GM12873 (cell line): ENCODE measurements around the gene PRRC2B.

ENCODE experiments used
- TF ChIP-seq, protein P1 (sequence below): IDR thresholded peaks from 2 replicates; pipeline ENCODE4 v1.5.1; 2012; ENCODE audit warnings: low read depth, mild to moderate bottlenecking, moderate library complexity, low read length, control low read depth; ENCODE audit not compliant: insufficient read depth; ENCODE audit errors: missing control alignments

Gene PRRC2B

DNA sequence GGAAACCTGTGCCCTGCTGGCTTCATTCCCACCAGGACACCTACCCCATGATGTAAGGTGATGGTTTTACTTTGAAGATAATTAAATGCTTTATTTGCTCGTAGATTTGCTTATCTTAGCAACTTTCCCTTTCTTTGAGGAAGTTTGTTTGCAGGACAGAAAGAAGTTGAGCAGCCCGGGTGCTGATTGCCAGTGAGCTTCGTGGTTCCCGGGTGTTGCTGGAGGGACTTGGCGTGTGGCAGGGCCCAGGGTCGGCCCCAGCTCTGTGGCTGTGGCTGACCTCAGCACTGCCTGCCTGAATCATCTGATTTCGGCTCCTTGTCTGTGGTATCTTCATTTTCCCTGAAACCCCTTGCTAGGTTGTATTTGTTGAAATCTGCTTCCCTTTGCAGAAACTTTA, 117.5 kb downstream of the PRRC2B start:
- TF ChIP-seq, protein P1, sequence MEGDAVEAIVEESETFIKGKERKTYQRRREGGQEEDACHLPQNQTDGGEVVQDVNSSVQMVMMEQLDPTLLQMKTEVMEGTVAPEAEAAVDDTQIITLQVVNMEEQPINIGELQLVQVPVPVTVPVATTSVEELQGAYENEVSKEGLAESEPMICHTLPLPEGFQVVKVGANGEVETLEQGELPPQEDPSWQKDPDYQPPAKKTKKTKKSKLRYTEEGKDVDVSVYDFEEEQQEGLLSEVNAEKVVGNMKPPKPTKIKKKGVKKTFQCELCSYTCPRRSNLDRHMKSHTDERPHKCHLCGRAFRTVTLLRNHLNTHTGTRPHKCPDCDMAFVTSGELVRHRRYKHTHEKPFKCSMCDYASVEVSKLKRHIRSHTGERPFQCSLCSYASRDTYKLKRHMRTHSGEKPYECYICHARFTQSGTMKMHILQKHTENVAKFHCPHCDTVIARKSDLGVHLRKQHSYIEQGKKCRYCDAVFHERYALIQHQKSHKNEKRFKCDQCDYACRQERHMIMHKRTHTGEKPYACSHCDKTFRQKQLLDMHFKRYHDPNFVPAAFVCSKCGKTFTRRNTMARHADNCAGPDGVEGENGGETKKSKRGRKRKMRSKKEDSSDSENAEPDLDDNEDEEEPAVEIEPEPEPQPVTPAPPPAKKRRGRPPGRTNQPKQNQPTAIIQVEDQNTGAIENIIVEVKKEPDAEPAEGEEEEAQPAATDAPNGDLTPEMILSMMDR: no peak

DNA sequence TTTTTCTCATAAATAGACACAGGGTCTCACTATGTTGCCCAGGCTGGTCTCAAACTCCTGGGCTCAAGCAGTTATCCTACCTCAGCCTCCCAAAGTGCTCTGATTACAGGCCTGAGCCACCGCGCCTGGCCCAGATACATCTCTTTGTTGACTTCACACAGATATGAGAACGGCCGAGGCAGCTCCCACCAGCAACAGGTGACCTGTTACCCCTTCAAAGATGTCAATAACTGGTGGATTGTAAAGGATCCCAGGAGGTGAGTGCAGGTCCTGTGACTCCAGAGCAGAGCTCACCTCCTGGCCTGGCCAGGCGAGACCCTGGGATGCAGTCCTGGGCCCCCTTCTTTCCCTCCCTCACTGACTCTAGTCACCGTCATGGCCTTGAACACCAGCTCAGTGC, 118.0 kb downstream of the PRRC2B start:
- TF ChIP-seq, protein P1: no peak

DNA sequence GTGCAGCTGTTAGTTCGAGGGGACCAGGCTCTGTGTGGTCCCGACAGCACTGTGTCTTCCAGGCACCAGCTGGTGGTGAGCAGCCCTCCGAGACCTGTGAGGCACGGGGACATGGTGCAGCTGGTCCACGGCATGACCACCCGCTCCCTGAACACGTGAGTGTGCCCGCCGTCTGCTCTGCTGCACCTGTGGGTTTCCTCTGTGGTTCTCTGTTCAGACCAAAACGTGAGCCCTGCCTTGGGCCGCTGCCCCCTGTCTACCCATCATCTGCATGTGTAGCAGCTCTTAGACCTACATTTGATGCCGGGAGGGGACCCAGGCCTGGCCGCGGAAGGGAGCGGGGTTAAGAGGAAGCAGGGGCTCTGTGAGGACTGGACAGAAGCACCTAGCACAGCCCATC, 119.3 kb downstream of the PRRC2B start:
- TF ChIP-seq, protein P1: no peak

DNA sequence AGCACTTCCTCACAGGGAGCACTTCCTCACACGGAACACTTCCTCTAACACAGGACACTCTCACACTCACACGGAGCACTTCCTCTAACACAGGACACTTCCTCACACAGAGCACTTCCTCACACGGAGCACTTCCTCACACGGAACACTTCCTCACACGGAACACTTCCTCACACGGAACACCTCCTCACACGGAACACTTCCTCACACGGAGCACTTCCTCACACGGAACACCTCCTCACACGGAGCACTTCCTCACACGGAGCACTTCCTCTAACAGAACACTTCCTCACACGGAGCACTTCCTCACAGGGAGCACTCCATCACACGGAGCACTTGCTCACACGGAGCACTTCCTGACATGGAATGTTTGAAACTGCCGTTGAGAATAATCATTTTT, 122.2 kb downstream of the PRRC2B start:
- TF ChIP-seq, protein P1: no peak

DNA sequence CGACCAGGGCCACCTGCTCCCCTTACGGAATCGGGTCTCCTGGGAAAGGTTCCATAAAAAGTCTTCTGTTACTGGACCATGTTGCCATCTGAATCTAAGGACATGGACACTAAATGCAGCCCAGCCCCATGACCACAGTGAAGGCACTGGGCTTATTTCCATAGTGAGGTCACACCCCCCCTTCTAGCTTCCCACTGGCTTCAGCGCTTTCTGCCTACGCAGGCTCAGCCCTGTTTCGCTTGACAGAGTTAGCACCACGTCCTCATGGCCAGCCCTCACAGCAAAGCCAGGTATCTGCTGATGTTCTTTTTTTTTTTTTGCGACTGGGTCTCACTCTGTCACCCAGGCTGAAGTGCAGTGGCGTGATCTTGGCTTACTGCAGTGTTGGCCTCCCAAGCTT, 123.0 kb downstream of the PRRC2B start:
- TF ChIP-seq, protein P1: no peak

DNA sequence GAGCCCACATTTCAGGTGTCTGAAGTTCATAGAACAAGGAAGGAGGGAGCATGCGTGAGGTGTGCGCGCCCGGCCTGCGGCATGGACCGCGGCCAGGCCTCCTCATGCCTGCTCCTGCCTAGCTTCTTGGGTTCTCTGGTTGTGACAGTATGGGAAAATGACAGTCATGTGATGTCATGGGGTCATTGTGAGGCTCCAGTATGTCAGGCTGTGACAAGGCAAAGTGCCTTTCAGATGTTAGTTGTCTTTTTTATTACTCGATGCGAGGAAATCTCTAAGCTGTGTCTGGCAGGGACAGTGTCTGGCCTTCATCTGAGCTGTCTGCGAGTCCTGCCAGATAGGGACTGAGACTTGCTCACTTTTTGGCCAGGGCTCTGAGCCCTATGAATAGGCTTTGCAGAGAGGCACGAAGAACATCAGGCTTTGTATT, 123.9 kb downstream of the PRRC2B start:
- TF ChIP-seq, protein P1: no peak

DNA sequence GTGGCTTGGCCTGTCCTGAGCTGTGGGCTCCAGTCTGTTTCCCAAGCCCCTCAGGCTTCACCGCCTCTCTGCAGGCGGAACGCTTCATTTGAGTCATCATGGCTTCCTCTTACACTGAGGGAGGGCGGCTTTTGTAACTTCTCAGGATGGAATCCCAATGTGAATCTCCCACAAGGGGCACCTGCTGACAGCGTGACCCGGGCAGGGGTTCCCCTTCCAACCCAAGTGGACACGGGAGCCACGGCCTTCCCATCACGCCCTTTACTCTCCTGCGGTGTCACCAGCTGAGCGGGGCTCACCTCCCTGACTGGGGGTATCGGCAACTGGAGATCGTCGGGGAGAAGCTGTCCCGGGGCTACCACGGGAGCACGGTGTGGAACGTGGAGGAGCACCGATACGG, 124.7 kb downstream of the PRRC2B start:
- TF ChIP-seq, protein P1: no peak

DNA sequence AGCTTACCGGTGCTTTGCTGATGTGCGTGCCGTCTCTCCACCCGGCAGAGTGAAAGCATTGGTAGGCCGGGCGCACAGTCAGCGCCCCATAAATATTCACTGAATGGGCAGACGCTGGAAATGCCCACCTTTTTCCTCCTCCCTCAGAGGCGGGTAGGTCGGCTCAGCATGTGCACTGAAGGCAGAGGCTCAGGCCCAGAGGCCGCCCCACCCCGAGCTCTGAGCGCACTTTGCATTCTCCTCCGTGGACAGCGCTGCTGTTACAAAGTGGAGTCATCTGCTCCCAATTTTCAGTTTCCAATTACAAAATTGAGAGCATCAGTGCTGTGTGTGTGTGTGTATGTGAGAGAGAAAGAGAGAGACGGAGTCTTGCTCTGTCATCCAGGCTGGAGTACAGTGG, 126.6 kb downstream of the PRRC2B start:
- TF ChIP-seq, protein P1: no peak
